HepG2 (cell line): Measurements from ENCODE around the gene BMPR1B. TPM values are rescaled to one million over a fixed set of nuclear protein-coding genes. Genes with fewer than 3 reads are reported as not detected.

Source experiments
- ATAC-seq: fragments of 200-7000 bp; cut with Tn5 transposase; 3 replicates; pipeline ENCODE4 v1.9.1; 2020; ENCODE audit warnings: mild to moderate bottlenecking, moderate library complexity
- BruUV-seq: library from RNA; stranded (reverse); fragments of 400-500 nt; replicated peaks from 2 replicates; lab custom pipeline; 2021; lab: Mats Ljungman, UMichigan
- CTCF ChIA-PET: fragments of 300-600 bp; formaldehyde crosslinking; extraction: SDS; loops from one replicate; lab custom pipeline; 2021; ENCODE audit warnings: low total read pairs, inconsistent platforms, low intra/inter-chr PET ratio; lab: Yijun Ruan, JAX
- POLR2A ChIA-PET: fragments of 350-600 bp; sonication (Branson Sonifier 250); formaldehyde crosslinking; loops from one replicate; lab custom pipeline; 2020; ENCODE audit warnings: antibody characterized with exemption, inconsistent platforms; lab: Yijun Ruan, JAX
- DNase-seq: peaks from one replicate; pipeline ENCODE4 v3.0.0-alpha.2; 2015; ENCODE audit warnings: low spot score
- FAIRE-seq: peaks from 3 replicates; lab custom pipeline; 2011; peaks lifted over from hg19 to GRCh38; lab: Jason Lieb, UNC
- H2AFZ ChIP-seq: one replicate; pipeline ENCODE4 v1.6.1; 2011; ENCODE audit warnings: low read length, inconsistent platforms
- H3K27ac ChIP-seq: fragments of 300-600 bp; 3 replicates; pipeline ENCODE4 v1.8.0; 2011; ENCODE audit warnings: mixed run types, mild to moderate bottlenecking, mixed read lengths, low read length, inconsistent platforms; ENCODE audit not compliant: insufficient read depth; ENCODE audit errors: extremely low read length
- H3K27me3 ChIP-seq, 2 experiments: fragments of 200-600 bp in 1 of 2; 2 replicates in 1 of 2; 3 replicates in 1 of 2; pipeline versions ENCODE4 v1.6.0 to v1.8.0; 2011; ENCODE audit warnings: low read length in 2 of 2, mild to moderate bottlenecking in 2 of 2, moderate library complexity in 2 of 2, inconsistent platforms in 1 of 2; ENCODE audit not compliant: insufficient read depth in 2 of 2, control insufficient read depth in 1 of 2
- H3K36me3 ChIP-seq, 2 experiments: fragments of 200-600 bp in 1 of 2; replicated peaks in 1 of 2; 2 replicates in 1 of 2; 3 replicates in 1 of 2; pipeline versions ENCODE4 v1.5.1 to v1.8.0; 2011; ENCODE audit warnings: low read length in 2 of 2, inconsistent platforms in 1 of 2; ENCODE audit not compliant: insufficient read depth in 2 of 2, control insufficient read depth in 1 of 2
- H3K4me1 ChIP-seq: 2 replicates; pipeline ENCODE4 v1.5.1; 2012; ENCODE audit warnings: low read length, inconsistent platforms; ENCODE audit not compliant: insufficient read depth
- H3K4me2 ChIP-seq: 2 replicates; pipeline ENCODE4 v1.6.0; 2011; ENCODE audit warnings: low read depth, low read length, inconsistent platforms
- H3K4me3 ChIP-seq, 3 experiments: fragments of 200-600 bp in 1 of 3; sonication (generic), shearing (Covaris generic) in 1 of 3; replicated peaks in 1 of 3; 2 replicates each; pipeline ENCODE4 v1.5.1; 2011 to 2016; ENCODE audit warnings: low read length in 3 of 3, inconsistent platforms in 2 of 3, low read depth in 2 of 3, mild to moderate bottlenecking in 2 of 3, control low read depth in 1 of 3, mixed read lengths in 1 of 3; ENCODE audit not compliant: insufficient read depth in 1 of 3
- H3K79me2 ChIP-seq: one replicate; pipeline ENCODE4 v1.6.1; 2011; ENCODE audit warnings: low read length, inconsistent platforms; ENCODE audit not compliant: insufficient read depth
- H3K9ac ChIP-seq: 2 replicates; pipeline ENCODE4 v1.6.0; 2011; ENCODE audit warnings: mild to moderate bottlenecking, low read depth, low read length, inconsistent platforms; ENCODE audit not compliant: insufficient read depth
- H3K9me3 ChIP-seq: 2 replicates; pipeline ENCODE4 v1.5.1; 2012; ENCODE audit warnings: mild to moderate bottlenecking, low read length
- H4K20me1 ChIP-seq: 2 replicates; pipeline ENCODE4 v1.6.0; 2011; ENCODE audit warnings: inconsistent platforms, mild to moderate bottlenecking, low read length, moderate library complexity; ENCODE audit not compliant: insufficient read depth
- AGO2 ChIP-seq: fragments of 200-400 bp; formaldehyde crosslinking; optimal IDR thresholded peaks from 2 replicates; pipeline ENCODE3; 2017; ENCODE audit warnings: mild to moderate bottlenecking, low read depth, low read length, moderate library complexity
- CENPT ChIP-seq: sonication (generic); formaldehyde crosslinking; IDR thresholded peaks from 2 replicates; pipeline ENCODE4 v1.8.0; 2022; ENCODE audit warnings: low read depth, mild to moderate bottlenecking, moderate library complexity, missing genetic modification reagents
- E2F2 ChIP-seq: sonication (generic); formaldehyde crosslinking; IDR thresholded peaks from 2 replicates; pipeline ENCODE4 v1.4.0; 2020; ENCODE audit warnings: missing genetic modification reagents, borderline replicate concordance
- HDAC2 ChIP-seq: sonication (generic); formaldehyde crosslinking; IDR thresholded peaks from 2 replicates; pipeline ENCODE4 v1.4.0; 2020; ENCODE audit warnings: missing genetic modification reagents
- MAFF ChIP-seq: IDR thresholded peaks from 2 replicates; pipeline ENCODE4 v1.6.1; 2011; ENCODE audit warnings: low read depth, low read length, improper control_type of control experiment
- MAFK ChIP-seq, 2 experiments: IDR thresholded peaks in 1 of 2; conservative IDR thresholded peaks in 1 of 2; 2 replicates each; pipeline ENCODE4 v1.6.1; 2011; ENCODE audit warnings: improper control_type of control experiment in 2 of 2, low read length in 2 of 2
- MATR3 ChIP-seq: sonication (generic); formaldehyde crosslinking; IDR thresholded peaks from 2 replicates; pipeline ENCODE4 v1.4.0; 2020; ENCODE audit warnings: missing genetic modification reagents
- SNRNP70 ChIP-seq: fragments of 200-400 bp; formaldehyde crosslinking; IDR thresholded peaks from 2 replicates; pipeline ENCODE4 v1.6.1; 2017; ENCODE audit warnings: mild to moderate bottlenecking, low read depth, low read length, moderate library complexity
- TGIF2 ChIP-seq: IDR thresholded peaks from 2 replicates; pipeline ENCODE4 v1.6.1; 2016; ENCODE audit warnings: control low read depth, missing compliant biosample characterization
- ZBTB34 ChIP-seq: sonication (generic); formaldehyde crosslinking; IDR thresholded peaks from 2 replicates; pipeline ENCODE4 v1.8.0; 2022; ENCODE audit warnings: mild to moderate bottlenecking, missing genetic modification reagents
- ZNF234 ChIP-seq: sonication (generic); formaldehyde crosslinking; conservative IDR thresholded peaks from 2 replicates; pipeline ENCODE4 v1.5.1; 2020; ENCODE audit warnings: mild to moderate bottlenecking, missing genetic modification reagents
- ZNF841 ChIP-seq: sonication (generic); formaldehyde crosslinking; IDR thresholded peaks from 2 replicates; pipeline ENCODE4 v1.8.1; 2023; ENCODE audit warnings: missing genetic modification reagents, borderline replicate concordance
- WGBS: methylation state at CpG from one replicate; pipeline ENCODE4 v1.1.6; 2017; ENCODE audit warnings: low lambda C conversion rate; 5-methylcytosine and 5-hydroxymethylcytosine counted together
- in situ Hi-C: cut with HindIII; loops from 2 replicates; pipeline ENCODE4 v1.10.0; 2017; ENCODE audit warnings: low pct_unique_long_range_greater_than_20kb; ENCODE audit not compliant: extremely low pct_ligation_motif_present
- intact Hi-C: fragments of 100-400 bp; cut with micrococcal nuclease; formaldehyde crosslinking; loops from one replicate; pipeline ENCODE4 v1.10.0; 2022; ENCODE audit not compliant: unreplicated experiment
- polyA plus RNA-seq, 8 experiments: library from polyadenylated mRNA; depleted of rRNA in 3 of 8; stranded (reverse) in 7 of 8; unstranded in 1 of 8; fragments of >200 nt; fragmentation: Illumina TruSeq in 4 of 8; extraction: Trizol in 4 of 8; gene quantifications; 2 replicates each; pipeline versions ENCODE4 v1.2.1 to v1.2.3, GENCODE V29; 2011 to 2016; ENCODE audit warnings: low read depth in 4 of 8, missing spikeins in 1 of 8, mixed read lengths in 1 of 8; ENCODE audit not compliant: insufficient read depth in 1 of 8
- total RNA-seq, 5 experiments: library from RNA; depleted of rRNA; stranded (reverse); fragments of >200 nt; fragmentation: Illumina TruSeq; extraction: Trizol; gene quantifications; 2 replicates each; pipeline ENCODE4 v1.2.3, GENCODE V29; 2016; ENCODE audit warnings: low read depth in 1 of 5
- TF ChIP-seq, protein P1 (sequence below): sonication (generic); formaldehyde crosslinking; IDR thresholded peaks from 2 replicates; pipeline ENCODE4 v1.4.0; 2020; ENCODE audit warnings: missing genetic modification reagents
- TF ChIP-seq, protein P2 (sequence below): sonication (generic); formaldehyde crosslinking; IDR thresholded peaks from 2 replicates; pipeline ENCODE4 v1.4.0; 2020; ENCODE audit warnings: mild to moderate bottlenecking, missing genetic modification reagents

The BMPR1B gene
- total and polyA plus RNA-seq, 2 of the 13 experiments (the other 11 are each of a cell fraction or from before 2014, with no cell fraction given): 0.07 TPM; not detected in 1

GRCh38 chr4:94918543-94918942 is 160.8 kb downstream of the BMPR1B start:
- no peak for TF ChIP-seq TGIF2
- TF ChIP-seq MAFK (conservative IDR thresholded peaks at IDR 0.05 in 1 of 2, IDR thresholded peaks at IDR 0.05 in 1 of 2; ENCODE audit: low read length in 2 of 2): peak; percentile 88 to 98
- peak; percentile 96 for TF ChIP-seq MAFF
- no peak for TF ChIP-seq E2F2
- TF ChIP-seq, all 625 proteins: peak for 2
- H2AFZ ChIP-seq: no peak overlapping the region
- no peaks in the 10 kb centered on the region for H3K4me1 ChIP-seq
- FAIRE-seq (no peak), DNase-seq (no peak), ATAC-seq (no peak)
- intact Hi-C loops: no loop called here
- H4K20me1 ChIP-seq: no peaks in the 10 kb centered on the region
- ChIA-PET POLR2A (no interaction called here), CTCF (no interaction called here)
- H3K9me3 ChIP-seq: no peaks in the 10 kb centered on the region
- in situ Hi-C loops: no loop called here
- WGBS: 0% methylated on average over 1 of the region's 1 CpG
- no peaks in the 10 kb centered on the region for H3K27me3 ChIP-seq
- no peaks in the 10 kb centered on the region for H3K79me2 ChIP-seq
- H3K27ac ChIP-seq: no peak overlapping the region
- no peaks in the 10 kb centered on the region for H3K36me3 ChIP-seq
- H3K4me2 ChIP-seq: no peak overlapping the region
- no peak overlapping the region for H3K9ac ChIP-seq
- H3K4me3 ChIP-seq: no peak overlapping the region
- BruUV-seq: no TSS peak

DNA sequence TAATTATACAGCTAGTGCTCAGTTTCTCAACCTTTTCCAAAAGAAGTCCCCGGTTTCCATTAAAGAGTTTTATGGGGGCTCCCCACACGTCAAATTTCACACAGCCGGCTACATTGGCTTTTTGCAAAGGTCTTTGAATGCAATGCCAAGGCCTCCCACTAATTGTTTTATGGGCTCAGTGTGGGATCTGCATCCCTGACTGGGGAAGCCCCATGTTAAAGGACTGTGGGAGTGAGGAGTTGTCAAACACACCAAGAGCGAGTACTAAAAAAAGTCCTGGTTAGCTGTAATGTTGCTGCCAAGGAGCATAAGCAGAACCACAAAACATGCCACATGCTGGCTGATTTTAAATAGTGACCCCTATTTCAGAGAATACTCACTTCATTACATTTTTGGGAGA is 162.6 kb downstream of the BMPR1B start:
- Histone ChIP-seq H3K4me1 (no peaks in the 10 kb centered on the region), H3K36me3 (no peaks in the 10 kb centered on the region), H3K4me2 (no peak overlapping the region), H3K9me3 (no peaks in the 10 kb centered on the region), H3K4me3 (no peak overlapping the region), H2AFZ (no peak overlapping the region), H3K27me3 (no peaks in the 10 kb centered on the region), H4K20me1 (no peaks in the 10 kb centered on the region), H3K79me2 (no peaks in the 10 kb centered on the region), H3K9ac (no peak overlapping the region), H3K27ac (no peak overlapping the region)
- POLR2A ChIA-PET: no interaction called here
- in situ Hi-C loops (no loop called here), intact Hi-C loops (no loop called here)
- BruUV-seq: no TSS peak
- 9% methylated on average over 4 of the region's 4 CpGs for WGBS
- ATAC-seq (no peak), DNase-seq (no peak), FAIRE-seq (no peak)
- CTCF ChIA-PET: no interaction called here
- TF ChIP-seq HDAC2 (CRISPR knock-in tag): no peak
- TF ChIP-seq CENPT (CRISPR knock-in tag): no peak
- TF ChIP-seq, protein P1, sequence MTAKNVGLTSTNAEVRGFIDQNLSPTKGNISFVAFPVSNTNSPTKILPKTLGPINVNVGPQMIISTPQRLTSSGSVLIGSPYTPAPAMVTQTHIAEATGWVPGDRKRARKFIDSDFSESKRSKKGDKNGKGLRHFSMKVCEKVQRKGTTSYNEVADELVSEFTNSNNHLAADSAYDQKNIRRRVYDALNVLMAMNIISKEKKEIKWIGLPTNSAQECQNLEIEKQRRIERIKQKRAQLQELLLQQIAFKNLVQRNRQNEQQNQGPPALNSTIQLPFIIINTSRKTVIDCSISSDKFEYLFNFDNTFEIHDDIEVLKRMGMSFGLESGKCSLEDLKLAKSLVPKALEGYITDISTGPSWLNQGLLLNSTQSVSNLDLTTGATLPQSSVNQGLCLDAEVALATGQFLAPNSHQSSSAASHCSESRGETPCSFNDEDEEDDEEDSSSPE: no peak
- no peak for TF ChIP-seq SNRNP70
- no peak for TF ChIP-seq ZBTB34
- TF ChIP-seq, protein P2, sequence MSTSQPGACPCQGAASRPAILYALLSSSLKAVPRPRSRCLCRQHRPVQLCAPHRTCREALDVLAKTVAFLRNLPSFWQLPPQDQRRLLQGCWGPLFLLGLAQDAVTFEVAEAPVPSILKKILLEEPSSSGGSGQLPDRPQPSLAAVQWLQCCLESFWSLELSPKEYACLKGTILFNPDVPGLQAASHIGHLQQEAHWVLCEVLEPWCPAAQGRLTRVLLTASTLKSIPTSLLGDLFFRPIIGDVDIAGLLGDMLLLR (CRISPR knock-in tag): no peak
- TF ChIP-seq MATR3 (CRISPR knock-in tag): no peak
- no peak for TF ChIP-seq ZNF841 (CRISPR knock-in tag)
- TF ChIP-seq AGO2: no peak
- no peak for TF ChIP-seq ZNF234
